Endothelial cell of umbilical vein (primary cell): ENCODE measurements around the gene NDUFA13. TPM values are rescaled to one million over a fixed set of nuclear protein-coding genes. Genes with fewer than 3 reads are reported as not detected.

Source experiments
- BruUV-seq: library from RNA; stranded (reverse); fragments of 400-500 nt; replicated peaks from 2 replicates; lab custom pipeline; 2021; lab: Mats Ljungman, UMichigan
- CTCF ChIA-PET: fragments of 300-600, 350-600 bp; sonication (Branson Sonifier 250); formaldehyde crosslinking; loops from one replicate; lab custom pipeline; 2021; ENCODE audit warnings: antibody characterized with exemption, inconsistent platforms; lab: Charles Lee
- POLR2A ChIA-PET: fragments of 300-600, 350-600 bp; sonication (Branson Sonifier 250); formaldehyde crosslinking; loops from one replicate; lab custom pipeline; 2021; ENCODE audit warnings: antibody characterized with exemption, inconsistent platforms; lab: Charles Lee
- DNase-seq: peaks from one replicate; pipeline ENCODE4 v3.0.0-alpha.2; 2011; ENCODE audit warnings: low read depth, low spot score
- FAIRE-seq: peaks from 2 replicates; lab custom pipeline; 2011; peaks lifted over from hg19 to GRCh38; lab: Jason Lieb, UNC
- H2AFZ ChIP-seq: 2 replicates; pipeline ENCODE4 v1.6.0; 2012; ENCODE audit warnings: low read depth, low read length, control low read depth, inconsistent platforms
- H3K27ac ChIP-seq: 2 replicates; pipeline ENCODE4 v1.5.1; 2011; ENCODE audit warnings: low read depth, mild to moderate bottlenecking, control low read depth, low read length, moderate library complexity; ENCODE audit not compliant: insufficient read depth
- H3K27me3 ChIP-seq, 2 experiments: 2 replicates each; pipeline versions ENCODE4 v1.6.0 to v1.6.1; 2011; ENCODE audit warnings: low read length in 2 of 2, mixed read lengths in 1 of 2; ENCODE audit not compliant: control insufficient read depth in 2 of 2, insufficient read depth in 2 of 2
- H3K36me3 ChIP-seq, 2 experiments: 2 replicates in 1 of 2; 3 replicates in 1 of 2; pipeline ENCODE4 v1.5.1; 2011; ENCODE audit warnings: low read length in 2 of 2, mild to moderate bottlenecking in 1 of 2, moderate library complexity in 1 of 2; ENCODE audit not compliant: control insufficient read depth in 2 of 2, insufficient read depth in 2 of 2; ENCODE audit errors: extremely low read depth in 1 of 2
- H3K4me1 ChIP-seq: 3 replicates; pipeline ENCODE4 v1.5.1; 2011; ENCODE audit warnings: mild to moderate bottlenecking, low read length; ENCODE audit not compliant: control insufficient read depth, insufficient read depth; ENCODE audit errors: extremely low read depth
- H3K4me2 ChIP-seq: 2 replicates; pipeline ENCODE4 v1.6.1; 2011; ENCODE audit warnings: low read length, control low read depth, mixed read lengths; ENCODE audit not compliant: insufficient read depth
- H3K4me3 ChIP-seq, 3 experiments: fragments of 200-600 bp in 1 of 3; sonication (generic), shearing (Covaris generic) in 1 of 3; replicated peaks in 1 of 3; 2 replicates each; pipeline ENCODE4 v1.5.1; 2011 to 2016; ENCODE audit warnings: control low read depth in 3 of 3, low read length in 3 of 3, mild to moderate bottlenecking in 2 of 3, inconsistent platforms in 1 of 3, low read depth in 1 of 3, moderate library complexity in 1 of 3; ENCODE audit not compliant: insufficient read depth in 1 of 3
- H3K79me2 ChIP-seq: 2 replicates; pipeline ENCODE4 v1.6.0; 2012; ENCODE audit warnings: low read length, inconsistent platforms; ENCODE audit not compliant: control insufficient read depth, insufficient read depth
- H3K9ac ChIP-seq: replicated peaks from 2 replicates; pipeline ENCODE3; 2011; ENCODE audit warnings: low read length, control low read depth; ENCODE audit not compliant: insufficient read depth; ENCODE audit errors: extremely low read depth
- H3K9me1 ChIP-seq: replicated peaks from 3 replicates; pipeline ENCODE4 v1.6.0; 2011; ENCODE audit warnings: mild to moderate bottlenecking, low read length; ENCODE audit not compliant: control insufficient read depth, insufficient read depth; ENCODE audit errors: extremely low read depth
- H3K9me3 ChIP-seq: replicated peaks from 2 replicates; pipeline ENCODE4 v1.5.1; 2012; ENCODE audit warnings: low read length, inconsistent platforms; ENCODE audit not compliant: control insufficient read depth, insufficient read depth
- H4K20me1 ChIP-seq: replicated peaks from 2 replicates; pipeline ENCODE3; 2011; ENCODE audit warnings: mild to moderate bottlenecking, low read length; ENCODE audit not compliant: control insufficient read depth, insufficient read depth; ENCODE audit errors: extremely low read depth
- EZH2 ChIP-seq: IDR thresholded peaks from 2 replicates; pipeline ENCODE4 v1.6.1; 2012; ENCODE audit warnings: borderline replicate concordance, low read depth, mild to moderate bottlenecking, moderate library complexity, low read length, inconsistent platforms; ENCODE audit not compliant: severe bottlenecking
- FOS ChIP-seq: IDR thresholded peaks from 2 replicates; pipeline ENCODE4 v1.6.1; 2011; ENCODE audit warnings: mild to moderate bottlenecking, low read length, moderate library complexity, borderline replicate concordance; ENCODE audit not compliant: insufficient read depth
- GATA2 ChIP-seq: IDR thresholded peaks from 2 replicates; pipeline ENCODE4 v1.7.0; 2011; ENCODE audit warnings: low read depth, mild to moderate bottlenecking, moderate library complexity, mixed read lengths, low read length; ENCODE audit not compliant: insufficient read length, insufficient read depth
- JUN ChIP-seq: IDR thresholded peaks from 2 replicates; pipeline ENCODE4 v1.6.1; 2011; ENCODE audit warnings: borderline replicate concordance, low read depth; ENCODE audit not compliant: insufficient read length, insufficient read depth
- MAX ChIP-seq: IDR thresholded peaks from 2 replicates; pipeline ENCODE4 v1.6.1; 2011; ENCODE audit not compliant: insufficient read depth, insufficient read length
- MYC ChIP-seq: IDR thresholded peaks from one replicate; pipeline ENCODE4 v1.6.1; 2011; ENCODE audit warnings: mild to moderate bottlenecking, low read depth, low read length
- POLR2A ChIP-seq: IDR thresholded peaks from 2 replicates; pipeline ENCODE4 v1.6.1; 2012; ENCODE audit warnings: low read depth, mild to moderate bottlenecking, control low read depth, low read length
- dilution Hi-C: fragments of 300-500 bp; cut with MboI; formaldehyde crosslinking; loops from one replicate; pipeline ENCODE4 v1.15.0; 2019; ENCODE audit warnings: low sequenced_read_pairs; ENCODE audit not compliant: extremely low pct_ligation_motif_present
- intact Hi-C: fragments of 100-400 bp; cut with micrococcal nuclease; formaldehyde crosslinking; loops from one replicate; pipeline ENCODE4 v1.10.0; 2022
- polyA plus RNA-seq, 4 experiments: library from polyadenylated mRNA; depleted of rRNA in 3 of 4; stranded (reverse) in 3 of 4; unstranded in 1 of 4; fragments of >200 nt; gene quantifications; 2 replicates each; pipeline versions ENCODE4 v1.2.1 to v1.2.3, GENCODE V29; 2011 to 2012; ENCODE audit warnings: missing spikeins in 1 of 4
- total RNA-seq: library from RNA; stranded (reverse); gene quantifications from 2 replicates; pipeline ENCODE4 v1.2.3, GENCODE V29; 2021

NDUFA13 gene
- total and polyA plus RNA-seq, 2 donors (not counting 3 experiments of a cell fraction or from before 2014, with no cell fraction given) = 246 to 799 TPM

- dilution Hi-C loops = no loop called here
- no peak for FAIRE-seq
- peak overlapping the region; percentile 65 for H3K9ac ChIP-seq
- no peak overlapping the region for H2AFZ ChIP-seq
- intact Hi-C loops = loop anchor here (10.0 kb wide), 1 partner anchor 293 kb away; the partner anchor contains the start of genes BORCS8 and RFXANK
- POLR2A ChIA-PET = interaction anchor here (1.6 kb wide), 1 partner anchor 83 kb away, joined by 5 read pairs; the partner anchor contains the start of gene GATAD2A
- H3K4me2 ChIP-seq = peak overlapping the region; percentile 26
- TF ChIP-seq MYC = no peak
- TF ChIP-seq EZH2 = no peak
- TF ChIP-seq POLR2A = no peak
- TF ChIP-seq GATA2 = peak; percentile 54
- no peak for TF ChIP-seq MAX
- no peak for TF ChIP-seq FOS
- no peak for TF ChIP-seq JUN
- peak overlapping the region; percentile 76 for H3K27ac ChIP-seq
- H3K36me3 ChIP-seq = peaks cover 0 to 11% of the 10 kb centered on the region in 2 experiments
- CTCF ChIA-PET = interaction anchor here (0.8 to 5.1 kb wide), 13 partner anchors 8 to 159 kb away, joined by 3 to 127 read pairs (median 4); partner anchors contain the start of gene GATAD2A
- H3K4me3 ChIP-seq = no peak overlapping the region
- peaks cover 29% of the 10 kb centered on the region for H3K4me1 ChIP-seq
- no peaks in the 10 kb centered on the region for H3K27me3 ChIP-seq
- no peaks in the 10 kb centered on the region for H4K20me1 ChIP-seq
- no peaks in the 10 kb centered on the region for H3K9me3 ChIP-seq
- peak; percentile 47 for DNase-seq
- H3K9me1 ChIP-seq = no peaks in the 10 kb centered on the region
- peaks cover 67% of the 10 kb centered on the region for H3K79me2 ChIP-seq
- BruUV-seq = no TSS peak
Measured at GRCh38 chr19:19487950-19488874, 27.8 kb upstream of the NDUFA13 start.
